ENCODE data around the gene CYTH1. TPM values are rescaled to one million over a fixed set of nuclear protein-coding genes. Genes with fewer than 3 reads are reported as not detected.

Gene CYTH1
- total RNA-seq, 1 experiment from 2014 or later: 46.7 TPM

GRCh38 chr17:78795861-78796516 is 13.9 kb upstream of the CYTH1 start:
- TSS peak; percentile 57 for BruUV-seq (replicated peaks)
- POLR2A ChIA-PET: interaction anchor here (0.6 kb wide), 1 partner anchor 214 kb away, joined by 7 read pairs; no protein-coding TSS in a partner anchor
- no peak for TF ChIP-seq CTCF (IDR thresholded peaks at IDR 0.05)
- TF ChIP-seq POLR2AphosphoS5 (IDR thresholded peaks at IDR 0.05; ENCODE audit: low read depth, low read length): no peak
- no peak for TF ChIP-seq TCF7L2 (IDR thresholded peaks at IDR 0.05; ENCODE audit: low read depth, low read length)
- CTCF ChIA-PET: no interaction called here
- Histone ChIP-seq H3K36me3 (ENCODE audit: control insufficient read depth, insufficient read depth, low read length) (0 out of 2 replicates have a peak, but pooled peaks cover 9% of the 10 kb centered on the region), H3K4me3 (ENCODE audit: low read depth in 2 of 2, low read length in 2 of 2) (no peak overlapping the region), H3K9me3 (ENCODE audit: control insufficient read depth, insufficient read depth, low read depth, low read length) (no peaks in the 10 kb centered on the region), H3K27ac (ENCODE audit: low read length) (no peak overlapping the region), H3K27me3 (ENCODE audit: control insufficient read depth, insufficient read depth, low read length) (no peaks in the 10 kb centered on the region), H3K4me1 (ENCODE audit: control insufficient read depth, insufficient read depth, low read length) (no peaks in the 10 kb centered on the region)
- in situ Hi-C loops (cut with HindIII; ENCODE audit: low pct_unique_long_range_greater_than_20kb, low sequenced_read_pairs) (no loop called here), intact Hi-C loops (cut with micrococcal nuclease; ENCODE audit: unreplicated experiment) (no loop called here)
- DNase-seq (ENCODE audit: low read depth, low spot score): no peak
- no peak for ATAC-seq

GRCh38 chr17:78794864-78795640 is 13.0 kb upstream of the CYTH1 start:
- Histone ChIP-seq H3K9me3 (ENCODE audit: control insufficient read depth, insufficient read depth, low read depth, low read length) (no peaks in the 10 kb centered on the region), H3K4me1 (ENCODE audit: control insufficient read depth, insufficient read depth, low read length) (no peaks in the 10 kb centered on the region), H3K36me3 (ENCODE audit: control insufficient read depth, insufficient read depth, low read length) (0 out of 2 replicates have a peak, but pooled peaks cover 9% of the 10 kb centered on the region), H3K27ac (ENCODE audit: low read length) (no peak overlapping the region), H3K4me3 (ENCODE audit: low read depth in 2 of 2, low read length in 2 of 2) (no peak overlapping the region), H3K27me3 (ENCODE audit: control insufficient read depth, insufficient read depth, low read length) (no peaks in the 10 kb centered on the region)
- ChIA-PET POLR2A (no interaction called here), CTCF (interaction anchor here (0.7 kb wide), 1 partner anchor 200 kb away, joined by 14 read pairs; no protein-coding TSS in a partner anchor)
- in situ Hi-C loops (cut with HindIII; ENCODE audit: low pct_unique_long_range_greater_than_20kb, low sequenced_read_pairs): no loop called here
- ATAC-seq (no peak), DNase-seq (ENCODE audit: low read depth, low spot score) (no peak)
- intact Hi-C loops (cut with micrococcal nuclease; ENCODE audit: unreplicated experiment): no loop called here
- no TSS peak for BruUV-seq (replicated peaks)
- TF ChIP-seq REST (IDR thresholded peaks at IDR 0.05; ENCODE audit: insufficient read depth in 1 of 2, low read depth in 2 of 2, low read length in 1 of 2): no peak
- no peak for TF ChIP-seq POLR2AphosphoS5 (IDR thresholded peaks at IDR 0.05; ENCODE audit: low read depth, low read length)
- no peak for TF ChIP-seq SIN3A (IDR thresholded peaks at IDR 0.05; ENCODE audit: borderline replicate concordance, insufficient read depth, low read depth, low read length)
- no peak for TF ChIP-seq CTCF (IDR thresholded peaks at IDR 0.05)
- no peak for TF ChIP-seq TCF7L2 (IDR thresholded peaks at IDR 0.05; ENCODE audit: low read depth, low read length)
